SKM-1 (cell line): ENCODE results near the gene RALGAPA2.

Experiments used
- DNase-seq: peaks from one replicate; lab custom pipeline; 2025; ENCODE audit not compliant: unreplicated experiment; lab: John Stamatoyannopoulos, UW

Gene RALGAPA2

GRCh38 chr20:20477444-20478041, 234.9 kb downstream of the RALGAPA2 start:
- DNase-seq = no peak

- no peak for DNase-seq
These were observed 235.9 kb downstream of the RALGAPA2 start for GRCh38 chr20:20476504-20476903.

GRCh38 chr20:20473657-20474056, 238.8 kb downstream of the RALGAPA2 start:
- no peak for DNase-seq

- no peak for DNase-seq
These were observed 239.7 kb downstream of the RALGAPA2 start for GRCh38 chr20:20472684-20473274.

GRCh38 chr20:20466341-20466879, 246.0 kb downstream of the RALGAPA2 start:
- DNase-seq = no peak

GRCh38 chr20:20465252-20465651, 247.2 kb downstream of the RALGAPA2 start:
- no peak for DNase-seq

- DNase-seq = no peak
These were observed 248.5 kb downstream of the RALGAPA2 start for GRCh38 chr20:20463933-20464374.

- DNase-seq = no peak
These were observed 250.3 kb downstream of the RALGAPA2 start for GRCh38 chr20:20462185-20462584.

- DNase-seq = no peak
These were observed 250.9 kb downstream of the RALGAPA2 start for GRCh38 chr20:20461551-20461950.

GRCh38 chr20:20459726-20460125, 252.7 kb downstream of the RALGAPA2 start:
- no peak for DNase-seq

GRCh38 chr20:20457392-20458126, 254.9 kb downstream of the RALGAPA2 start:
- no peak for DNase-seq

GRCh38 chr20:20456741-20457140, 255.7 kb downstream of the RALGAPA2 start:
- no peak for DNase-seq

- no peak for DNase-seq
These were observed 256.5 kb downstream of the RALGAPA2 start for GRCh38 chr20:20455926-20456325.

GRCh38 chr20:20454850-20455627, 257.4 kb downstream of the RALGAPA2 start:
- DNase-seq = no peak

GRCh38 chr20:20454367-20454766, 258.1 kb downstream of the RALGAPA2 start:
- DNase-seq = no peak

GRCh38 chr20:20452254-20452676, 260.2 kb downstream of the RALGAPA2 start:
- no peak for DNase-seq

GRCh38 chr20:20450521-20450920, 261.9 kb downstream of the RALGAPA2 start:
- no peak for DNase-seq

GRCh38 chr20:20448881-20449280, 263.6 kb downstream of the RALGAPA2 start:
- no peak for DNase-seq

- no peak for DNase-seq
These were observed 265.2 kb downstream of the RALGAPA2 start for GRCh38 chr20:20447196-20447595.

- DNase-seq = no peak
These were observed 265.9 kb downstream of the RALGAPA2 start for GRCh38 chr20:20446425-20447015.

- DNase-seq = no peak
These were observed 266.4 kb downstream of the RALGAPA2 start for GRCh38 chr20:20446001-20446400.
